Glomerular visceral epithelial cell (primary cell): ENCODE results near the gene PLD1.
"Not testable (repeated sequence)": the region's sequence is repeated elsewhere in the genome, so short reads cannot be mapped to it uniquely, and the experiment has no call there.

Experiments
- DNase-seq: peaks from one replicate; pipeline ENCODE4 v3.0.0-alpha.2; 2016; ENCODE audit errors: extremely low spot score

The PLD1 gene

GRCh38 chr3:171700653-171701052 is 109.6 kb downstream of the PLD1 start:
- no peak for DNase-seq

DNA sequence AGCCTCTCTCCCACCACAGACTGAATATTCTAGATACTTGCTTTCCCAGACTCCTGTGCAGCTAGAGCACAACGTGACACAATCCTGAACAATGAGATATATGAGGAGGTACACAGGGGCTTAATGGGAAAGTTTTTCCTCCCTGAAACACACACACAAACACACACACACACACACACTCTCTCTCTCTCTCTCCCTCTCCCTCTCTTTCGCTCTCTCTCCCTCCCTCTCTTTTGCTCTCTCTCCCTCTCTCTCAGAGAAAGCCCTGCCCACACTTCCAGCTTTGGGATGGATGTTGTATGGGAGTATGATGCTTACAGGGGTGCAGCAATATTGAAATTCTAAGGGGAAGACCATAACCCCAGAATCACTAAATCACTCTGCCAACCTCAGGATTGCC is 110.1 kb downstream of the PLD1 start:
- DNase-seq = no peak

GRCh38 chr3:171699601-171700000 is 110.7 kb downstream of the PLD1 start:
- DNase-seq = no peak

- DNase-seq = no peak
Observed at GRCh38 chr3:171696805-171697204, 113.5 kb downstream of the PLD1 start.

DNA sequence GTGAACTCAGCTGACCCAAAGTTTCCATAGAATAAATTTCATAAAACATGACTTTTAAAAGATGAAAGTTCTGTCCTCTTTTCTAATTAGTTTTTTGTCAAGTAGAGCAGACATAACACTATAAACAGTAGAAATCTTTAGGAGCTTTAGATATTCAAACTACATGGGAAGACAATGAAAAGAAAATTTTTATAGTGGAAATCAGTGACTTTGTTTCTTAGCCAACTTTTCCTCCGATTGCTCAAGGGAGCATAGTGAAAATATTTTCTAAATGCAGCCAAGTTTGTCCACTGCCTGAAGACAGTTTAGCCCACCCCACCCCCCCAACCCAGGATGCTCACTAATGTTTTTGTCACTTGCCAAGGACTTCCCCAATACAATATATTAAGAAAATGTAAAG is 114.9 kb downstream of the PLD1 start:
- no peak for DNase-seq

- DNase-seq = no peak
Observed at GRCh38 chr3:171694888-171695287, 115.4 kb downstream of the PLD1 start.

DNA sequence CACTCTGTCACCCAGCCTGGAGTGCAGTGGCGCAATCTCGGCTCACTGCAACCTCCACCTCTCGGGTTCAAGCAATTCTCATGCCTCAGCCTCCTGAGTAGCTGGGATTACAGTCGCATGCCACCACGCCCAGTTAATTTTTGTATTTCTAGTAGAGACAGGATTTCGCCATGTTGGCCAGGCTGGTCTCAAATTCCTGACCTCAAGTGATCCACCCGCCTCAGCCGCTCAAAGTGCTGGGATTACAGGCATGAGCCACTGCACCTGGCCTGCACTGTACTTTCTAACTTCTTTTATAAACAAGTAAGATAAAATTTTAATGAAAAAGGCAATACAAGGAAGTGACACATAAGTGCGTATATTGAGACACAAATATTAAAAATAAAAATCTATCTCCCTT is 117.7 kb downstream of the PLD1 start:
- DNase-seq = not testable (repeated sequence)

GRCh38 chr3:171691485-171691884 is 118.8 kb downstream of the PLD1 start:
- no peak for DNase-seq

GRCh38 chr3:171690281-171690680 is 120.0 kb downstream of the PLD1 start:
- no peak for DNase-seq

DNA sequence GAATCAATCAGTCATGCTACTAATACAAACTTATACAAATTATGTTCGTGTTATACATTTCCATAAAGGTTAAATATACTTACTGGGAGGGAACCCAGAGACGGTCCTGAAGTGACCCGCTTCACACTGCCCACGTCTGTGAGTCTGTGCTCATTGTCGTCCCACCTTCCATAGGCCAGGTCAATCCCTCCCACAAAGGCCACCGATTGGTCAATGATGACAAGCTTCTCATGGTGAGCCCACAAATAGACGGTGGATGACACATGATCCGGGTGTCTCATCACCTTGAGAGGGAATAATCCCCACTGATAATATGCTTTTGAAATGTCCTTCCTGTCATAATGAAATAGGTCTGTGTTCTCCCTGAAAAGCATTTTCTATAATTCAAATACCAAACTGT is 121.7 kb downstream of the PLD1 start:
- no peak for DNase-seq

DNA sequence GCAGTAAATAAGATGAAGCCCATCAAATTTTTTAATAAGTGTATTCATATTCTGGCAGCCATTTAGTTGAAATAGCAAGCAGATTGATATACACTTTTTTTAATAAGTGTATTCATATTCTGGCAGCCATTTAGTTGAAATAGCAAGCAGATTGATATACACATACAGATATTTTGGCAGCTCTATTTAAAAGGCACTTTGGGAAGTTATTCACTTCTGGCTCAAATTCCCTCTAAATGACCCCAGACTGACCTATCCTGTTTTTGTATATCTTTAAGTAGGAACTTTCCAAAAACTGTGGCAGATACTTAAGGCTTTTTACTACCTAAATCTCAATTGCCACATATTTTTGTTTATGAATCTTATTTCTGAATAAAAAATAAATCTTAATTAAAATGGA is 122.3 kb downstream of the PLD1 start:
- no peak for DNase-seq

DNA sequence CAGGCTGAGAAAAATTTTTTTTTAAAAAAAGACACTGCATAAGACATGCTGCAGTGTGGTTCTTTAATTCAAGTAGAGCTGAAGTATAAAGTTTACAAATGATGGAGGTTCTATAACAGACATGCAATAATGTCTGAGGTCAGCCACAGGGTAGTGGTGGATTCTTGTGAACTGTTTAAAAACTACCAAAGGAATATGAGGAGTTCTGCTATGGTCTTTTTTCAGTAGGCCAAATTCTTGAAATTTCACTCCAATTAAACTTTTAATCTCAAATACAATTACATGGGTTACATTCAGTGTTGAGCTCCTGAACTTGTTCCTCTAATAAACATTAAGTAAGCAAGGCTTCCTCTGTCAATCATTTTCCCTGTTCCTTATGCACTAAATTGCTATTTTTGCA is 122.7 kb downstream of the PLD1 start:
- no peak for DNase-seq

DNA sequence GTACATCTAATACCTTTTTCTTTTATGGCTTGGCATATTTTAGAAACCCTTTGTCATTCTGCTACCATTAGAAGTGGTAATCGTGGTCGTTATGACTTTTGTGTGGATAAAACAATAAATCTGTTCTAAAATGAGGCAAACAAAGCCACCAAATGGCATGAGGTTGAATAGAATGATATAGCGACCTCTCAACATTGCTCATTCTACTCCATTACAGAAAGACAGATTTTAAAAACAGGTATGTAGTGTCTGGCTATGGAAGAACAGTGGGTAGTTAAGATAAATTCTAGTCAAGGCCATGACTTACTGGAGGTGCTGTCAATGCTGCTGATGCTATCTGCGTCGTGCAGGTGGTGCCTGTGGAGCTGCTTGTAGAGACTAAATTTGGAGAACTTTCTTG is 123.2 kb downstream of the PLD1 start:
- no peak for DNase-seq

DNA sequence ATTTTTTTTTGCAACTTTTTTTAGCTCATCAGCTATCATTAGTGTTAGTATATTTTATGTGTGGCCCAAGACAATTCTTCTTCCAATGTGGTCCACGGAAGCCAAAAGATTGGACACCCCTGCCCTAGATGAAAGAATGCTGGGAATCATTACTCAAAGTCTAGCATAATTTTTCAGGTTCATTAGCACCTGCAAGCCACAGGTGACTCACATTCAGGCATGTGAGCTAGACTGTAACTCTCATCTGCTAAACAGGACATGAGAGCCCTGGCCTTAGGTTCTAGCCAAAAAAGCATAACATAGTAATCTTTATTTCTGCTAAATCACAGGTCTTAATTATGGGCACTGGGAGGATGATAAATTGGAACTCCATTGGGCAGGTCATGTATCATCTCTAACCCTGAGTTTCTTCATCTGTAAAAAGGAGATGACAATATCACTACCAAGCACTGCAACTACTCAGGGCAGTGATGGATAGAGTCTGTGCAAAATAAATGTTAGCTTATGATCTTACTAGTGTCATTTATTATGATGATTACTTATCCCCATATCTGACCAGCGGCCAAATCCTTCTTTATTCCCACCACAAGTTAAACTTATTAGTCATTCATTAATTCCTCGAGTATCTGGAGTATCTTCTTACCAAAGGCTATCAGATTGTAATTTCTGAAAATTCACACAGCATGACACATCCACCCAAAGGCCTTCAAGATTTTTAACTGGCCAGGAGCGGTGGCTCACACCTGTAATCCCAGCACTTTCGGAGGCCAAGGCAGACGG is 125.0 kb downstream of the PLD1 start:
- no peak for DNase-seq

DNA sequence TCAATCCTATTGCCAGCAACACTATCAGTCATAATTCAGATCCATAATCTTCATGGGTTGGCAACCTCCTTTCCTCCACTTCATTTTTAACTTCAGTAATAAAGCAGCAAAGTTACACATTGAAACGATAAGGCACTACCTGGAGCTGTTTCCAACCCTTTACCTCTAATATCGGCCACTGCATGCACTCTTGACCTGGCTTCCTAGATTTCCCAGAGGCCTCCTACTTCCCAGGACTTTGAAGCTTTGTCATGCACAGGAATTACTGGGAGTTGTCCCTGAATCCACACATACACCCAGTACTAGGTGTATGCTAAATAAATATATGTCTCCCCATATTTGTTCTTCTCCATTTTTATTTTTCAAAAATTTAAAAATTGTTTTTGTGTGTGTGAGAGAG is 126.1 kb downstream of the PLD1 start:
- DNase-seq = no peak

GRCh38 chr3:171682743-171683142 is 127.5 kb downstream of the PLD1 start:
- no peak for DNase-seq

DNA sequence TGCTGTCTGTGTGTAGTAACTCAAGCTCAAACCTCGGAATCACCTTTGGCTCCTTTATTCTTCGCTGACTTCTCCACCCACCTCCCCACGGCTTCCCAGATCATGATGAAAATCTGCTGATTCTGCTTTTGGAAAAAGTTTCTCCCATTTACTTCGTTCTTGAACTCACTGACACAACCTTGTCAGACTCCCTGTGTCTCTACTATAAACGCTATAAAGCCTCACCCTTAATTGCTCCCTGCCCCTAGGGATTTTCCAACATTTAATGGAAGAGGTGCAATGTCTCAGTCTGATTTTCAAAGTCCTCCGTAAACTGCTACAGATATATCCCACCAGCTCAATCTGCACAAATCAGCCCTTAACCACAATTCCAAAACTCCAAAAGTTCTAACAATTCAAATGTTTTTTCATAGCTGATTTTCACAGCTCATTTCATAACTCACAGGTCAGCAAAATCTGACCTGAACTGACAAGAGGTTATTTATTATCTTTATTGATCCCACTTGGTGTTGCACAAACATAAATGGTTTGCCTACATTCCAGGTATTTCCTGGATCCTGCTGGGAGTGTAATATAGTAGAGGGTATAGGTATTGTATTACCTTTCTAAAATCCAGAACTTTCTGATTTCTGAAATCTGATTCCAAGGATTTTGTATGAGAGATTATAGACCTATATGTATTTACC is 129.4 kb downstream of the PLD1 start:
- DNase-seq = no peak

GRCh38 chr3:171678971-171679492 is 131.3 kb downstream of the PLD1 start:
- DNase-seq = no peak

GRCh38 chr3:171677706-171678105 is 132.6 kb downstream of the PLD1 start:
- DNase-seq = no peak

DNA sequence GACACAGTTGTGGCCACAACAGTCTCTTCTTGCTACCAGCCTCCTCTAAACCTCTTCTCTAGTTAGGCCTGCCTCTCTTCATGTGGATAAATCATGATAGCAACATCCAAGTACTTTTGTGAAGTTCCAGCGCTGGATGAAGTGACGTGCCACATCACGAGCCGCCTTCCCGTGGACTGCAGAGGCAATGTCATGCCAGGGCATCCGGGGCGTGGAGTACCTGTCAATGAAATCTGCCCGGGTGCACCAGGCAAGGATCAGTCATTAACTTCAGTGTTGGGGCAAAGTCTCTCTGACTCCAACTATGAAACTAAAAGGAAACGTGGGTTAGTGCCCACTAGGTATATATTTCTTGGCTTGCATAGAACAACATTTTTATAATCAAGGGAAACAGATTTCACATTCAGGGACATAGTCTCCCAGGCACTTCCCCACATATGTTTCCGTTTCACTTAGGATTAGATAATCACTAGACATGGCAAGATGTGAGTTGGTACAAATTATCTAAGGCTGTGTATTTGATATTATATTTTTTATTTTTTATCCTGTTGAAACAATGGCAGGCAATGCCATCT is 133.6 kb downstream of the PLD1 start:
- DNase-seq = no peak

DNA sequence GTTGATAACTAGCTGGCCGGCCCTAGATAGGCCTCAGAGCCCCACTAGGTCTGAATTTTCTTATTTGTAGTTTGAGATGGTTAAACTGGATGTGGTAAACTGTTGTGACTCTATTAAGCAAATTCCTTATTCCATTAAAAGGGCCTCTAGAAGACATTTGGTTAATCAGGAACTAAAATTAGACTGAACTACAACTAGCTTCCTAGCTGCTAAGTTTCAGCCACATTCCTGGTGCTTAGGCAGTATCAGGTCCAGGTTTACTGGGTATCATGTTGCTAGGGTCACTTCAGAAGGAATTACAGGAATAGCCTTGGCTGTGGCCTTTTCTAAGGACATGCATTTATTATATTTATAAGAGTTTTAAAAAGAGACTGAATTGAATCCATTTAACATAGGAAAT is 136.3 kb downstream of the PLD1 start:
- DNase-seq = no peak

DNA sequence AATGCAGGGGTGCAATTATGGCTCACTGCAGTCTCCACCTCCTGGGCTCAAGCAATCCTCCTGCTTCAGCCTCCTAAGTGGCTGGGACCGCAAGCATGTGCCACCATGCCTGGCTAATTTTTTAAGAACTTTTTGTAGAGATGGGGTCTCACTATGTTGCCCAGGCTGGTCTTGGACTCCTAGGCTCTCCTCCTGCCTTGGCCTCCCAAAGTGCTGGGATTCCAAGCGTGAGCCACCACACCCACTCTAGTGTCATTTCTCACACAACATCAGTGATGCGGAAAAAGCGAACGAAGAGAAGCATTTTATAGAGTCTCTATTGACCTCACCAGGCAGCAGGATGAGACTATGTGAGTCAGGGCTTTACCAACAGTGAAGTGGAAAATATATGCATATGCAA is 137.7 kb downstream of the PLD1 start:
- no peak for DNase-seq

- no peak for DNase-seq
Observed at GRCh38 chr3:171672124-171672523, 138.2 kb downstream of the PLD1 start.
